ENCODE data around the gene SLC24A2. TPM values are rescaled to one million over a fixed set of nuclear protein-coding genes. Genes with fewer than 3 reads are reported as not detected.

SLC24A2 gene
- polyA plus RNA-seq, 3 donors from 2014 or later, result not detected

- H3K4me1 Mint-ChIP-seq, result no peaks in the 10 kb centered on the region
- no peak for DNase-seq
- no peak overlapping the region for H3K27ac Mint-ChIP-seq
- no peaks in the 10 kb centered on the region for H3K36me3 Mint-ChIP-seq
- H3K27me3 Mint-ChIP-seq (ENCODE audit: low read depth in 3 of 3), result peaks cover 0 to 9% (median 3%) of the 10 kb centered on the region in 3 donors
- H3K9me3 Mint-ChIP-seq, result peaks cover 0 to 11% (median 0%) of the 10 kb centered on the region in 6 donors
- H3K4me3 Mint-ChIP-seq, result no peak overlapping the region
These were observed 47.7 kb downstream of the SLC24A2 start for GRCh38 chr9:19741178-19741577.

Measured in immature natural killer cell (primary cell).